Endometrial microvascular endothelial cells (primary cell): ENCODE data around the gene TRMT112. TPM values are rescaled to one million over a fixed set of nuclear protein-coding genes. Genes with fewer than 3 reads are reported as not detected.

Experiments used
- total RNA-seq: library from RNA; depleted of rRNA; stranded (reverse); fragments of >200 nt; gene quantifications from one replicate; pipeline ENCODE4 v1.2.3, GENCODE V29; 2015; ENCODE audit errors: inconsistent ontology term

Gene TRMT112
- total RNA-seq, 1 donor from 2014 or later: 256 TPM

Other genes with a start within 250 kb of the TRMT112 start
- gene MACROD1, start 151.4 kb downstream of the TRMT112 start, total RNA-seq: 16.0 TPM
- gene STIP1, start 131.4 kb downstream of the TRMT112 start, total RNA-seq: 303 TPM
- gene FERMT3, start 110.8 kb downstream of the TRMT112 start, total RNA-seq: 47.3 TPM
- gene TRPT1, start 91.4 kb downstream of the TRMT112 start, total RNA-seq: 120 TPM
- 61.4 TPM for gene NUDT22, start 91.3 kb downstream of the TRMT112 start, total RNA-seq
- 14.7 TPM for gene DNAJC4, start 87.0 kb downstream of the TRMT112 start, total RNA-seq
- gene VEGFB, start 83.0 kb downstream of the TRMT112 start, total RNA-seq: 44.2 TPM
- gene FKBP2, start 76.5 kb downstream of the TRMT112 start, total RNA-seq: 49.9 TPM
- gene PPP1R14B, start 70.6 kb downstream of the TRMT112 start, total RNA-seq: 283 TPM
- 61.8 TPM for gene PLCB3, start 66.0 kb downstream of the TRMT112 start, total RNA-seq
- 91.0 TPM for gene BAD, start 32.9 kb downstream of the TRMT112 start, total RNA-seq
- gene GPR137, start 31.7 kb downstream of the TRMT112 start, total RNA-seq: 26.8 TPM
- not detected for gene KCNK4, start 26.3 kb downstream of the TRMT112 start, total RNA-seq
- gene CATSPERZ, start 17.2 kb downstream of the TRMT112 start, total RNA-seq: 3.5 TPM
- gene ESRRA, start 12.0 kb downstream of the TRMT112 start, total RNA-seq: 44.8 TPM
- gene PRDX5, start 562 bp upstream of the TRMT112 start, total RNA-seq: 225 TPM
- gene CCDC88B, start 22.6 kb upstream of the TRMT112 start, total RNA-seq: 8.5 TPM
- 69.0 TPM for gene RPS6KA4, start 41.6 kb upstream of the TRMT112 start, total RNA-seq
- not detected for gene SLC22A11, start 238.4 kb upstream of the TRMT112 start, total RNA-seq